ENCODE results near the gene STAG3.
"Not testable (repeated sequence)": the region's sequence is repeated elsewhere in the genome, so short reads cannot be mapped to it uniquely, and the experiment has no call there.

The STAG3 gene

DNA sequence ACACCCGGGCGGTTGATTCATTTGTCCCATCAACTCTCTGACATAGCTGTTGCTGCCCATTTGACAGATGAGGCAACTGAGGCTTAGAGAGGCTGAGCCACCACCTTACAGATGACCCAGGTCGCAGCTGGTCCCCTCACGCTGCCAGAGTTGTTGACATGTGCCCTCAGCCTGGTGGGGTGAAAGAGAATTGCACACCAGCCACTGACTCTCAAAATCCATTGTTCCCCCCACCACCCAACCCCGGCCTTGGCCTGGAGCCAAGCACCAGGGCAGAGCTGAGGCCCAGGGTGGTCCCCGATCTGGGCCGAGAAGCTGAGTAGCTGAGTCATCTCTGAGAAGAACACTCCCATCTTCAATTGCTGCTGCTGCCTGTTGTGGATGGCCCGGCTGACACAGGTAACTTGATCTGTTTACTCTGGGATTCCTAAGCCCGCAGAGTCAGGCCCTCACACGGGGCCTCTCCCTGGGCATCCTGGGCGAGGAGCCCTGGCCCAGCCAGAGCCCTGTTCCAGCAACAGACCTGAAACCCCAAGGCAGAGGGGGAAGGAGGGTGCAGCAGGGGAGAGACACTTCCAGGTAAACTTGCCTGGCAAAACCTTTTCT, 69.5 kb downstream of the STAG3 start:
- DNase-seq (ENCODE audit: low read depth), result peak; percentile 76

DNA sequence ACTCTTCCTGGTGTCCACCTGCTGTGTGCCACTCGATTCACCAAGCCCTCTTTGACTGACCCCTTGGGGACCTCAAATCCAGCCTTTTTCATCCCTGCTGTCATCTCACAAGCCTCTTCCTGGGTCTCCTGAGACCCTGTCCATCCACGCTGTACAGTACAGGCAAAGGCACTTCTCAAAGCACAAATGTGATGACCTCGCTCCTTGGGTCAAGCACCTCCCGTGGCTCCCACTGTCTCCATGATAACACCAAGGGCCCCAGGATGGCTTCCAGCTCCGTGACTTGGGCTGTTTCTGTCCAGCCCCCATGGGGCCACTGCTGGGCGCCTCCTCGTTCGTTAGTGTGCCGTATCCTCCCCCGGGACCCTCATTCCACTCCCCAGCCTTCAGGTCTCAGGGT, 70.8 kb downstream of the STAG3 start:
- DNase-seq (ENCODE audit: low read depth), result no peak

DNA sequence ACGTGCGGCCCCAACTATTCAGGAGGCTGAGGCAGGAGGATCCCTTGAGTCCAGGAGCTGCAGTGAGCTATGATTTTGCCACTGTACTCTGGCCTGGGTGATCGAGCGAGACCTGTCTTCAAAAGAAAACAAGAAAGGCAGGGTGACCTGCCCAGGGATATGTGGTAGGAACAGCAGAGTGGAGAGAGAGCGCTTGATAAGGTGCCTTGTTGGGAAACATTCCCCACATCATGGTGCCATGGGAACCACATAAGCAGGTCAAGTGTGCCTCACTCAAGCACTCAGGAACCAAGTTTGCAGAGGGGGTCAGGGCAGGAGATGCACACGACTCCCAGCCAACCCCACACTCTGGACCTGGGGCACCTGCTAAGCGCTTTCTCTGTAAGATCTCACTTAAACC, 79.3 kb downstream of the STAG3 start:
- DNase-seq (ENCODE audit: low read depth), result no peak

DNA sequence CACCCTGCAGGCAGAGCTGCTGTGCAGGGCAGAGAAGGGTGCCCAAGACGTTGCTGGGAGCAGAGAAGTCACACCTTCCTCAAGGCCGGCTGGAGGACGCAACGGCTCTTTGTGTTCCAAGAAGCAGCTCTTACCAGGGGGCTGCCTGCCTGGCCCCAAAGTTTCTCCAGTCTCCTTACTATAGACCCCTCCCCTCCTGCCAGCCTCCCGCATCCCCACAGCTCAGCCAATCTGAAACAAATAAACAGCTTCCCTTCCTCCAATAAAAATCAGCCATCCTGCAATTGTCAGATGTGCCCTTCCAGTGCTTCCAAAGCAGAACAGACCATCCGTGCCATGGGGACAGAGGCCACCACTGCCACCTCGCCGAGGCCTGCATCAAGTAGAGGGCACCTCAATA, 82.3 kb downstream of the STAG3 start:
- not testable (repeated sequence) for DNase-seq (ENCODE audit: low read depth)

DNA sequence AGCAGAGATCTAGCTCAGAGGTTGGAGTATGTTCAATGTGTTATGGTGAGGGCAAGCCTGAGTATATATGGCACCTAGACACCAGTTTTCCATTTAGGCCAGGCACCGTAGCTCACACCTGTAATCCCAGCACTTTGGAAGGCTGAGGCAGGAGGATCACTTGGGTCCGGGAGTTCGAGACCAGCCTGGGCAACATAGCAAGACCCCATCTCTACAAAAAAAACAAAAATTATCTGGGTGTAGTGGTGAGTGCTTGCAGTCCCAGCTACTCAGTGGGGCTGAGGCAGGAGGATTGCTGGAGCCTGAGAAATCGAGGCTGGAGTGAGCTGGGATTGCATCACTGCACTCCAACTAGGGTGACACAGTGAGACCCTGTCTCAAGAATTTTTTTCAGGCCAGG, 85.2 kb downstream of the STAG3 start:
- not testable (repeated sequence) for DNase-seq (ENCODE audit: low read depth)

All from EH (cell line).